Right lobe of liver (tissue), 6 donors: ENCODE data around the gene DYNLL1. TPM values are rescaled to one million over a fixed set of nuclear protein-coding genes. Genes with fewer than 3 reads are reported as not detected.

ENCODE experiments used
- ATAC-seq, 4 donors: fragments of 200-7000 bp; cut with Tn5 transposase; one replicate each; pipeline ENCODE4 v1.9.1; 2020; ENCODE audit warnings: mild to moderate bottlenecking in 4 of 4, moderate library complexity in 4 of 4
- DNase-seq, 3 donors: peaks; one replicate each; pipeline ENCODE4 v3.0.0-alpha.2; 2020
- H3K27ac ChIP-seq, 3 donors: fragments of 200-600 bp; one replicate each; pipeline ENCODE4 v1.8.0; 2022
- H3K27me3 ChIP-seq, 2 donors: fragments of 200-600 bp; one replicate each; pipeline ENCODE4 v1.8.0; 2022
- H3K36me3 ChIP-seq, 4 donors: fragments of 200-600 bp; sonication (generic) in 1 of 4; one replicate each; pipeline versions ENCODE4 v1.5.1 to v1.8.0; 2017 to 2022; ENCODE audit warnings: control low read depth in 1 of 4
- H3K4me1 ChIP-seq, 4 donors: fragments of 200-600 bp; sonication (generic) in 1 of 4; one replicate each; pipeline versions ENCODE4 v1.5.1 to v1.8.0; 2017 to 2022; ENCODE audit warnings: control low read depth in 1 of 4
- H3K4me3 ChIP-seq, 3 donors: fragments of 200-600 bp; one replicate each; pipeline ENCODE4 v1.8.0; 2022
- H3K9me3 ChIP-seq, 4 donors: fragments of 200-600 bp; sonication (generic) in 1 of 4; one replicate each; pipeline versions ENCODE4 v1.5.1 to v1.8.0; 2017 to 2022; ENCODE audit warnings: control low read depth in 1 of 4
- CTCF ChIP-seq, 4 donors: fragments of 200-600 bp in 3 of 4; fragments of 450-650 bp in 1 of 4; IDR thresholded peaks; one replicate each; pipeline versions ENCODE4 v1.5.1 to v1.8.0; 2016 to 2022; ENCODE audit warnings: antibody characterized with exemption in 4 of 4, mild to moderate bottlenecking in 2 of 4
- POLR2A ChIP-seq: fragments of 450-650 bp; IDR thresholded peaks from one replicate; pipeline ENCODE4 v1.6.1; 2017; ENCODE audit warnings: antibody characterized with exemption, mild to moderate bottlenecking
- WGBS: methylation state at CpG from one replicate; pipeline ENCODE4 v1.1.6; 2018; ENCODE audit warnings: low coverage, low lambda C conversion rate; ENCODE audit not compliant: insufficient coverage; ENCODE audit errors: missing lambda C conversion rate; 5-methylcytosine and 5-hydroxymethylcytosine counted together
- intact Hi-C, 2 donors: fragments of 100-400 bp; cut with DNase I; formaldehyde crosslinking; loops; one replicate each; pipeline versions ENCODE4 v1.11.2 to v1.14.1; 2022
- total RNA-seq, 6 experiments: library from RNA; depleted of rRNA in 2 of 6; stranded (reverse); fragments of >200 nt in 2 of 6; fragmentation: NEBNext Ultra II Directional in 3 of 6; extraction: Animal tissue kit (Norgen Biotek cat#: 25700) in 3 of 6; gene quantifications; one replicate each; pipeline versions ENCODE4 v1.1.0 to v1.2.4, GENCODE V29; 2016 to 2023
- donor health status: DM: no; HTN: yes; CAD: no.
- donor health status: DM: no; HTN: no; CAD: no.
- donor health status: DM: no; HTN: no; CAD: no.
- donor health status: DM: no; HTN: yes; CAD: no.
- donor health status: DM: no; HTN: yes; CAD: no.

Gene DYNLL1
- total RNA-seq, 6 experiments from 2014 or later, result 85.0 to 189 (median 164) TPM

- Histone ChIP-seq H3K9me3 (no peaks in the 10 kb centered on the region), H3K27me3 (no peaks in the 10 kb centered on the region), H3K27ac (peak within 1 kb of the TSS; percentile 83 to 96 (median 93)), H3K4me3 (peak within 1 kb of the TSS; percentile 81 to 92 (median 84)), H3K4me1 (peaks cover 0 to 44% (median 16%) of the 10 kb centered on the region in 4 donors), H3K36me3 (no peaks in the 10 kb centered on the region)
- ATAC-seq (peak; percentile 62 to 76 (median 74)), DNase-seq (peak; percentile 81 to 84 (median 82))
- 2% methylated on average over 11 of the region's 43 CpGs for WGBS
- TF ChIP-seq CTCF (IDR thresholded peaks at IDR 0.05) (no peak), POLR2A (peak; percentile 97)
- intact Hi-C loops, result no loop called here
Observed at GRCh38 chr12:120534203-120534702, 38.3 kb downstream of the DYNLL1 start, which contains the start of gene RNF10. RNF10 (plus strand) TSS chr12:120534356; CDS start chr12:120534812, 456 bp downstream.

- H3K4me1 ChIP-seq, result peaks cover 0 to 48% (median 21%) of the 10 kb centered on the region in 4 donors
- WGBS, result 2% methylated on average over 33 of the region's 52 CpGs
Observed at GRCh38 chr12:120534703-120535655, 39.1 kb downstream of the DYNLL1 start.

GRCh38 chr12:120536064-120536791 is 40.3 kb downstream of the DYNLL1 start:
- intact Hi-C loops, result no loop called here
- H3K4me1 ChIP-seq, result peaks cover 0 to 56% (median 24%) of the 10 kb centered on the region in 4 donors
- no peaks in the 10 kb centered on the region for H3K9me3 ChIP-seq
- H3K27me3 ChIP-seq, result no peaks in the 10 kb centered on the region
- no peak for ATAC-seq
- H3K36me3 ChIP-seq, result no peaks in the 10 kb centered on the region
- 27% methylated on average over 12 of the region's 13 CpGs for WGBS
- H3K27ac ChIP-seq, result peak overlapping the region; percentile 83 to 96 (median 93)
- DNase-seq, result no peak
- TF ChIP-seq POLR2A, result no peak
- TF ChIP-seq CTCF (IDR thresholded peaks at IDR 0.05), result no peak
- peak overlapping the region; percentile 81 to 92 (median 84) for H3K4me3 ChIP-seq

More at GRCh38 chr12:120534703-120535655, 39.1 kb downstream of the DYNLL1 start:
- DNase-seq, result peak; percentile 51 to 72 (median 59)
- no peaks in the 10 kb centered on the region for H3K27me3 ChIP-seq
- intact Hi-C loops, result no loop called here
- no peaks in the 10 kb centered on the region for H3K36me3 ChIP-seq
- H3K9me3 ChIP-seq, result no peaks in the 10 kb centered on the region
- peak overlapping the region; percentile 81 to 92 (median 84) for H3K4me3 ChIP-seq
- H3K27ac ChIP-seq, result peak overlapping the region; percentile 83 to 96 (median 93)
- no peak for TF ChIP-seq CTCF (IDR thresholded peaks at IDR 0.05)
- TF ChIP-seq POLR2A, result no peak
- peak; percentile 34 to 51 (median 47) for ATAC-seq

GRCh38 chr12:120537856-120538220 is 41.9 kb downstream of the DYNLL1 start:
- Histone ChIP-seq H3K9me3 (no peaks in the 10 kb centered on the region), H3K36me3 (no peaks in the 10 kb centered on the region), H3K4me1 (peaks cover 0 to 67% (median 27%) of the 10 kb centered on the region in 4 donors), H3K27ac (peak overlapping the region; percentile 46 to 93 (median 62)), H3K27me3 (no peaks in the 10 kb centered on the region), H3K4me3 (peak overlapping the region in 2 of 3 donors; percentile 26 to 92)
- WGBS, result 13% methylated on average over 4 of the region's 4 CpGs
- no peak for ATAC-seq
- TF ChIP-seq CTCF (IDR thresholded peaks at IDR 0.05) (no peak), POLR2A (no peak)
- DNase-seq, result no peak
- intact Hi-C loops, result no loop called here
